Kidney (tissue), 14 donors: ENCODE data around the gene ZNF891. TPM values are rescaled to one million over a fixed set of nuclear protein-coding genes. Genes with fewer than 3 reads are reported as not detected.

Experiments used
- DNase-seq, 5 donors: peaks; one replicate each; pipeline ENCODE4 v3.0.0-alpha.2; 2013 to 2020
- FAIRE-seq: peaks from 2 replicates; lab custom pipeline; 2012; peaks lifted over from hg19 to GRCh38; lab: Jason Lieb, UNC
- H3K27ac ChIP-seq, 2 donors: one replicate each; pipeline ENCODE4 v1.7.0; 2013; ENCODE audit warnings: low read depth in 2 of 2, low read length in 2 of 2, inconsistent platforms in 1 of 2
- H3K27me3 ChIP-seq: one replicate; pipeline ENCODE4 v1.7.1; 2013; ENCODE audit warnings: low read length, inconsistent platforms; ENCODE audit not compliant: control insufficient read depth, insufficient read depth
- H3K36me3 ChIP-seq, 3 donors: one replicate each; pipeline versions ENCODE4 v1.7.0 to v1.7.1; 2013; ENCODE audit warnings: low read length in 3 of 3, control low read depth in 1 of 3, inconsistent platforms in 1 of 3; ENCODE audit not compliant: insufficient read depth in 3 of 3, control insufficient read depth in 2 of 3
- H3K4me1 ChIP-seq, 3 donors: one replicate each; pipeline versions ENCODE4 v1.7.0 to v1.7.1; 2013; ENCODE audit warnings: low read length in 3 of 3, inconsistent platforms in 1 of 3, low read depth in 1 of 3; ENCODE audit not compliant: control insufficient read depth in 2 of 3, insufficient read depth in 2 of 3
- H3K4me3 ChIP-seq, 3 donors: one replicate each; pipeline versions ENCODE4 v1.7.0 to v1.8.1; 2013; ENCODE audit warnings: low read length in 3 of 3, control low read depth in 1 of 3, inconsistent platforms in 1 of 3
- H3K9ac ChIP-seq, 3 donors: one replicate each; pipeline versions ENCODE4 v1.7.0 to v1.7.1; 2013; ENCODE audit warnings: low read length in 3 of 3, control low read depth in 1 of 3, inconsistent platforms in 1 of 3
- H3K9me3 ChIP-seq, 3 donors: one replicate each; pipeline versions ENCODE4 v1.7.0 to v1.7.1; 2013; ENCODE audit warnings: low read length in 3 of 3, control low read depth in 1 of 3, inconsistent platforms in 1 of 3; ENCODE audit not compliant: control insufficient read depth in 2 of 3, insufficient read depth in 1 of 3
- intact Hi-C: fragments of 100-400 bp; cut with DNase I; formaldehyde crosslinking; loops from one replicate; pipeline ENCODE4 v1.11.1; 2022
- polyA plus RNA-seq: library from polyadenylated mRNA; stranded (reverse); fragments of 350-450 nt; fragmentation: Illumina TruSeq; extraction: RNeasy Lipid Tissue Mini Kit (QIAGEN cat#74804); gene quantifications from one replicate; pipeline ENCODE4 v1.2.3, GENCODE V29; 2014; ENCODE audit warnings: low read depth, low replicate concordance; ENCODE audit not compliant: insufficient read depth
- total RNA-seq: library from RNA; stranded (reverse); fragmentation: NEBNext Ultra II Directional; extraction: Animal tissue kit (Norgen Biotek cat#: 25700); gene quantifications from one replicate; pipeline ENCODE4 v1.2.1, GENCODE V29; 2021
- TF ChIP-seq, protein P1 (sequence below): IDR thresholded peaks from 3 replicates; pipeline ENCODE4 v1.5.1; 2012; ENCODE audit warnings: mild to moderate bottlenecking, moderate library complexity, borderline replicate concordance; ENCODE audit not compliant: insufficient read depth; ENCODE audit errors: extremely low read depth
- donor health status: control.
- donor health status: control.
- donor health status: control.
- donor health status: control.
- donor health status: control.
- donor health status: DM: yes; HTN: yes; CAD: no.
- donor health status: Normal renal cell carcinoma (clear cell type).

The ZNF891 gene
- total and polyA plus RNA-seq, 2 donors from 2014 or later = 0.39 to 3.1 TPM

DNA sequence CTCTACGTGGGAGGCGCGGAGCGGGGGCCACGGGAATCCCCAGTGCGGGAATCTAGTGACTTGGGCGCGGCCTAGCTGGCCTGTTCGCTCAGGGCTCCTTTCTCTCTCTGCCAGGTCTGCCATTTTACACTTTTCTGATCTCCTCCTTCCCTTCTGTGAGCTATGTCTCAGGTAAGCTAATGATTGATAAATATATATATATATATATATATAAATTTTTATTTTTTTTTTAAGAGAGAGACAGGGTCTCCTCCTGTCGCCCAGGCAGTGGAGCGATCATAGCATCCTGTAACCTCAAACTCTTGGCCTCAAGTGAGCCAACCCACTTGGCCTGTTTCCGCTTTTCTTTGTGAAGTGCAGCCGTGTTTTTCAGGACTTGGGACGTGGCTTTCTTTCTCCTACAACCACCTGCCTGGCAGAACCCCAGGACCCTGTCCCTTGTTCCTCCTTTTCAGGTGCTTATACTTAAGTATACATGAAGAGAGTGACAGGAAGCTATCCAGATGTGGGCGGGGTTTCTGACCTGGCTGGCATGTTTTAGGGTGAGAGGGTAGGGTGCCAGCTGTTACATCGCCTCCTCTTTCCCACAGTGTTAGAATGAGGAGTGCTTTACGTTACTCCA, 48.8 kb downstream of the ZNF891 start:
- H3K9ac ChIP-seq = peak overlapping the region; percentile 63 to 93 (median 83)
- H3K27ac ChIP-seq = peak overlapping the region; percentile 98 to 100
- H3K9me3 ChIP-seq = peaks cover 17 to 61% (median 17%) of the 10 kb centered on the region in 3 donors
- TF ChIP-seq, protein P1, sequence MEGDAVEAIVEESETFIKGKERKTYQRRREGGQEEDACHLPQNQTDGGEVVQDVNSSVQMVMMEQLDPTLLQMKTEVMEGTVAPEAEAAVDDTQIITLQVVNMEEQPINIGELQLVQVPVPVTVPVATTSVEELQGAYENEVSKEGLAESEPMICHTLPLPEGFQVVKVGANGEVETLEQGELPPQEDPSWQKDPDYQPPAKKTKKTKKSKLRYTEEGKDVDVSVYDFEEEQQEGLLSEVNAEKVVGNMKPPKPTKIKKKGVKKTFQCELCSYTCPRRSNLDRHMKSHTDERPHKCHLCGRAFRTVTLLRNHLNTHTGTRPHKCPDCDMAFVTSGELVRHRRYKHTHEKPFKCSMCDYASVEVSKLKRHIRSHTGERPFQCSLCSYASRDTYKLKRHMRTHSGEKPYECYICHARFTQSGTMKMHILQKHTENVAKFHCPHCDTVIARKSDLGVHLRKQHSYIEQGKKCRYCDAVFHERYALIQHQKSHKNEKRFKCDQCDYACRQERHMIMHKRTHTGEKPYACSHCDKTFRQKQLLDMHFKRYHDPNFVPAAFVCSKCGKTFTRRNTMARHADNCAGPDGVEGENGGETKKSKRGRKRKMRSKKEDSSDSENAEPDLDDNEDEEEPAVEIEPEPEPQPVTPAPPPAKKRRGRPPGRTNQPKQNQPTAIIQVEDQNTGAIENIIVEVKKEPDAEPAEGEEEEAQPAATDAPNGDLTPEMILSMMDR = no peak
- H3K36me3 ChIP-seq = peaks cover 17 to 35% (median 19%) of the 10 kb centered on the region in 3 donors
- FAIRE-seq (no peak), DNase-seq (peak in 2 of 5 donors; percentile 26 to 61)
- intact Hi-C loops = no loop called here
- H3K27me3 ChIP-seq = no peaks in the 10 kb centered on the region
- H3K4me3 ChIP-seq = peak overlapping the region; percentile 74 to 92 (median 91)
- peaks cover 0 to 5% (median 2%) of the 10 kb centered on the region in 3 donors for H3K4me1 ChIP-seq

DNA sequence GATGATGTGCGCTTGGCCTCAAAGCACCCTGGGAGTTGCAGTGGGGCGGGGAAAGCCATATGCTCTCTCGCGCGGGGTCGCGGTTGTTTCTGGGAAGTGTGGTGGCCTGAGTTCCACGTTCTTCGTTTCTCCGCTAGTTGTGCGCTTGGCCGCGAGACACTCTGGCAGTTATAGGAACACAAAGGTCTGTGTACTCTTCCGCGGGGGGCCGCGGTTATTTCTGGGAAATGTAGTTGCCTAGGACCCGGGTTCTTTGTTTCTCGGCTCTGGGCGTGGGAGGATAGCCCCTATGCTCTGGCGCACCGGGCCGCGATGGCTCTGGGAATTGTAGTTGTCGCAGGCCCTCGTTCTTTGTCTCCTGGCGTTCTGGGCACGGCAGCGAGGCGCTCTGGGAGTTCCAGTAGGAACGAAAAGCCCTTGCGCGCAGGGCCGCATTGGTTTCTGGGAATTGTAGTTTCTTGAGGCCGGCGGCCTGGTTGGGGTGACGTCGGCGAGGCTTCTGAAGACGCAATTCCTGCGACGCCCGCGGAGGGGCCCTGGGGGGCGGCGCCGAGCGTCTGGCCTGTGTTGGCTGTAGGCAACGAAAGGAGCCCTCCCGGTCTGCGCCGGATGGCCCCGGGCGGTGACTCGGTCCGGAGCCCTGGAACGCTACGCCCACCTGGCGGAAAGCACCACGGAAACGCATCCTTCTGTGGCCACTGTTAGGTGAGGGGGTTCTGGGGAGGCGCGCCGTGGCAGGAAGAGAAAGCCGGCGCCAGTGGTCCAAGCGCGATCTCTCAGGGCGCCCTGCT, 49.5 kb downstream of the ZNF891 start, which contains the start of gene ZNF140:
Gene ZNF140 (plus strand): TSS at position 556 of the 791 bp plus-strand sequence. CDS start 398 bp downstream, outside the sequence.
- Histone ChIP-seq H3K27me3 (no peaks in the 10 kb centered on the region), H3K4me3 (peak within 1 kb of the TSS; percentile 74 to 92 (median 91)), H3K36me3 (peaks cover 14 to 27% (median 15%) of the 10 kb centered on the region in 3 donors), H3K27ac (peak within 1 kb of the TSS; percentile 98 to 100), H3K9ac (peak within 1 kb of the TSS; percentile 85 to 93 (median 89)), H3K4me1 (peaks cover 0 to 5% (median 2%) of the 10 kb centered on the region in 3 donors), H3K9me3 (peaks cover 14 to 60% (median 14%) of the 10 kb centered on the region in 3 donors)
- intact Hi-C loops = no loop called here
- TF ChIP-seq, protein P1 = no peak
- no peak for FAIRE-seq
- peak; percentile 98 to 99 (median 98) for DNase-seq

DNA sequence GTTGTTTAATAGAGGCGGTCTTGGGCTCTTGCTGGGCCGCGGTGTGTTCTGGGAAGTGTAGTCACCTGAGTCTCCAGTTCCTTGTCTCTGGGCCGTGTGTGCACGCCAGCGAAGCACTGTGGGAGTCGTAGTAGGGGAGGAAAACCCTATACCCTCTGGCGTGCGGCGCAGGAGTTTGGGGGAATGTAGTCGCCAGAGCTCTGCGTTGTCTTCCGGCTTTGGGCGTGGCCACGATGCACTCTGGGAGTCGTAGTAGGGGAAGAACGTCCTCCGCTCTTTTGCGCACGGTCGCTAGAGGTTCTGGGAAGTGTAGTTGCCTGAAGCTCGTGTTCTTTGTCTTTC, 50.1 kb downstream of the ZNF891 start:
- peak; percentile 85 for FAIRE-seq
- Histone ChIP-seq H3K9me3 (peaks cover 14 to 54% (median 14%) of the 10 kb centered on the region in 3 donors), H3K27me3 (no peaks in the 10 kb centered on the region), H3K4me1 (peaks cover 0 to 5% (median 2%) of the 10 kb centered on the region in 3 donors), H3K36me3 (peaks cover 11 to 22% (median 12%) of the 10 kb centered on the region in 3 donors), H3K9ac (peak overlapping the region; percentile 66 to 93 (median 89)), H3K27ac (peak overlapping the region; percentile 98 to 100), H3K4me3 (peak overlapping the region; percentile 74 to 92 (median 91))
- intact Hi-C loops = no loop called here
- TF ChIP-seq, protein P1 = no peak
- DNase-seq = peak; percentile 99 to 100 (median 100)
